Stimulated activated CD4-positive, alpha-beta T cell treated with anti-CD3 and anti-CD28 coated beads, Interleukin-4, amount 100 ng/mL, for 48 hours (primary cell): ENCODE measurements around the gene FXYD5.
"Not testable (repeated sequence)": the region's sequence is repeated elsewhere in the genome, so short reads cannot be mapped to it uniquely, and the experiment has no call there.

ENCODE experiments used
- DNase-seq, 2 donors: peaks; one replicate each; pipeline ENCODE4 v3.0.0-alpha.2; 2020; ENCODE audit warnings: low read depth in 2 of 2

FXYD5 gene

GRCh38 chr19:35136977-35137702 is 17.4 kb upstream of the FXYD5 start:
- no peak for DNase-seq

DNA sequence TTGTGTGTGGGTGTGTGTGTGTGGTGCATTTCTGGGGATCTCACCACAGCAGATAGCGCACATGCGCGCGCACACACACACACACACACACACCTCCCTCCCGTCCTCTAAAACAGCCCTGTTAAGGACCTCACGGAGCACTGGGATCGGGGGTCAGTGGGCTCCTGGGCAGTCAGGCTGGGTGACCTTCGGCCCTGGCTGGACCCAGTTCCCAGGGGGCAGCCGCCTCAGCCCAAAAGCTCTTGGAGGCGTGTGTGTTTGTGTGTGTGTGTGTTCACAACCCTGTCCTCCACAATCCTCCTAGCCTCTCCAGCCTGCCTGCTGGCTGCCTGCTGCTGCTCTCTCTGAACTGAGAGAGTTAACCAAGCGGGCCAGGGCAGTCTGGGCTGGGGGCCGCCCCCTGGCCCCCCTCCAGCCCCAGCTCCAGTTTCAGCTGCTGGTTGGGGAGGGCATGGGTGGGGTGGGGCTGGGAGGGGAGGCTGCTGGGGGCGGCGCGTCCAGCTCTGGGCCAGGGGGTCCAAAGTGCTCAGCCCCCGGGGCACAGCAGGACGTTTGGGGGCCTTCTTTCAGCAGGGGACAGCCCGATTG is 16.1 kb upstream of the FXYD5 start, which contains the start of gene FXYD1:
Gene FXYD1, plus strand, starts transcription at position 520 of the 588 bp plus-strand sequence. CDS start 1,256 bp downstream, outside the sequence.
- DNase-seq: no peak

DNA sequence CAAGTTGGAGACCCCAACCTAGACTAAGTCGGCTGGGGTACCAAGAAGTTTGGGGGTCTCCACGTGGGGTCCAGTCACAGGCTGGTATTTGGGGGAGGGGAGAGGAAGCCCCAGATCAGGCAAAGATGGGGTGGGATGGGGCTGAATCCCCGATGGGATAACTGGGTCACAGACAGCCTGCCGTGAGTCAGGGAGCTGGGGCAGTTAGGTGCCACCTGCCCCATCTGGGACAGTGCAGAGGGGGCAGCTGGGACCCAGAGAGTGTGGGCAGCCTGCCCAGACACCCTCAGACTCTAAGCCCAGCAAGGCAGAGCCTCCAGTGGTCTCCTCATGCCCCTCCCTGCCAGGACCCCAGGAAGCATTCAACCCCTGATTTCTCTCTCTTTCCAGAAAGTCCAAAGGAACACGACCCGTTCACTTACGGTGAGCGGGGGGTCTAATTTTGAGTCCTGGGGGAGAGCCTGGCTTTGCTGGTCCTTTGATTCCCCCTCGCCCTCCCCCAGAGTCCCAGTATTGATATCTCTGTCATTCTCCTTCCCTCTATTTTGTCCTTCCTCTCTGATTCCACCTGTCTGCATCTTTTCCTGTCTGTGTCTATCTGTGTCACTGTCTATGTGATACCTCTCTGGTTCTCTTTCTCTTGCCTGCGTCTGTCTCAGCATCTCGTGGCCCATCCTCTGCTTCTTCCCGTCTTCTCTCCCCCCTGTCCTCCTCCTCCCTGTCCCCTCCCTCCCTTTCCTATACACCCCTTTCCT is 14.2 kb upstream of the FXYD5 start:
- no peak for DNase-seq

- peak; percentile 96 to 99 for DNase-seq
Measured at GRCh38 chr19:35140962-35141836, 13.3 kb upstream of the FXYD5 start.

GRCh38 chr19:35141837-35142605 is 12.5 kb upstream of the FXYD5 start:
- DNase-seq: no peak

- DNase-seq: peak; percentile 57 to 61
Measured at GRCh38 chr19:35142606-35143230, 11.8 kb upstream of the FXYD5 start.

DNA sequence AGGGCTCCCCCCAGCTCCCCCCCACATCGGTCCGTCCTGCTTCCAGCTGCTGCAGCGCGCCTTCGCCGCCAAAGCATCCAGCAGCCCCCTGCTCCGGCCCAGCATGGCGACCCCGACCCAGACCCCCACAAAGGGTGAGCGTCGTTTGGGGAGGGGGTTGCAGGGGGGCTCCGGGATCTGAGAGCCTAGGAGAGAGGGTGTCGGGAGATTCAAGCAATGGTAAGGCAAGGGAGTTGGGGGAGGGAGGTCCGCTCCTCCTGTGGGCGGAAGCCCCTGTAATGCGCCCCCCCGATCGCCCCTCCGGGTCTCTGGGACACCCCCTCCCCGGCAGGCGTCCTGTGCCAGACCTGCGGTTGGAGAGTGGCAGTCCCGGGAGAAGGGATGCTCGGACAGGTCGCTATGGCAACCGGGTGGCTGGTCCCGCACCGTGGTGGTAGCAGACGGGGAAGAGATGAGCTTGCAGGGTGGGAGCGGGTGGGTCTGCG is 11.3 kb upstream of the FXYD5 start, which contains the start of gene FXYD7:
Gene FXYD7, plus strand, starts transcription at position 25 of the 485 bp plus-strand sequence. Its CDS starts 79 bp downstream, at position 104.
- DNase-seq: no peak

GRCh38 chr19:35143818-35144217 is 10.7 kb upstream of the FXYD5 start:
- no peak for DNase-seq

DNA sequence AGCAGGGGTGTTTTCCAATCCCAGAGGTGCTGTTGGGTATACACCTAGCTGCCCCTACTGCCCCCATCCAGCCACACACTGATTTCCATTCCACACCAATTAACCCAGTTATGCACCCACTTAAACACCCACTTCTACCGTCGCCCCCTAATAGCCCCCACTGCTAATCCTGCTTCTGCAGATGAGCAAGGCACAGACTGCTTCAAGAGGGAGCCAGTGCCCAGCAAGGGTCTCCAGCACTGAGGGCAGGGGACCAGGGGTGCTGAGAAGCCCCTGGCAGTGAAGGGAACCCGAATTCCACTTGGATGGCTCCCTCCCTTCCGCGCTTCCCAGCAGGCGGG is 10.3 kb upstream of the FXYD5 start:
- DNase-seq: no peak

- no peak for DNase-seq
Measured at GRCh38 chr19:35144600-35145436, 9.7 kb upstream of the FXYD5 start.

- no peak for DNase-seq
Measured at GRCh38 chr19:35146746-35147459, 7.6 kb upstream of the FXYD5 start.

DNA sequence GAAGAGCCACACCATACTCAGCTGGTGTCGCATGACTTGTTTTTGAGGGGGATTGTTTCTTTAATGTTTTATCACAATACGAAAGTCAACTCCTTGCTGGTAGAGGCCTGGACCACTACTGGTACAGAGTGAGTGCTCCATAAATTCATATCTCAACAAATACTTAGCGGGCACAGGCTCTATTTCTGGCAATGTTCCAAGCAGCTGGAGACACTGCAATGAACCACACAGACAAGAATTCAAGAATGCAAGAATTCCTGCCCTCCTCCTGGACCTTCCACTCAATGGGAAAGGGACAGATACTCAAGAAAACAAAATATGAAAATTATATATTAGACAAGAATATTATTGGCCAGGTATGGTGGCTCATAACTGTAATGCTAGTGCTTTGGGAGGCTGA is 5.1 kb upstream of the FXYD5 start:
- no peak for DNase-seq

- DNase-seq: no peak
Measured at GRCh38 chr19:35150445-35150844, 4.1 kb upstream of the FXYD5 start.

DNA sequence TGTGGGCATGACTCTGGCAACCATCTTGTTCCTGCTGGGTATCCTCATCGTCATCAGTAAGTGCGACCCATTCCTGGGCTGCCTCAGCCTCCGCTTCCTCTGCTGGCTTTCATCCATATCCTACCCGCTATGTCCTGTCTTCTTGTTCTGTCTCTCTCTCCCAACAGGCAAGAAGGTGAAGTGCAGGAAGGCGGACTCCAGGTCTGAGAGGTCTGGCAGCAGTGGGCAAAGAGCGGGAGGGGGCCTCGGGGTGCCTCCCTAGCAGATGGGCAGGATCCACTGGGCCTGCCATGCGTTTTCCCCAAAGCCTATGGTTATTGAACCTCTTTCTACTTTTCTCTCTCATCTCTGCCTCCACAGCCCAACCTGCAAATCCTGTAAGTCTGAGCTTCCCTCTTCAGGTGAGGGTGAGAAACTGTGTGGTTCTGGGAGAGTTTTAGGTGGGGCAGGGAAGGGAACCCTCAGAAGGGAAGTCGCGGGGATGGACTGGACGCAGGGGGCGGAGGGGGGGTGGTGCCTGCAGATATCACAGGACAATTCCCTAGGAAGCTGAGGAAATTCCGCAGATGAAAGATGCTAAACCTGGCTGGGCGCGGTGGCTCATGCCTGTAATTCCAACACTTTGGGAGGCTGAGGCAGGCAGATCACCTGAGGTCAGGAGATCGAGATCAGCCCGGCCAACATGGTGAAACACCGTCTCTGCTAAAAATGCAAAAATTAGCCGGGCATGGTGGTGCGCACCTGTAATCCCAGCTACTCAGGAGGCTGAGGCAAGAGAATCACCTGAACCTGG is 3.1 kb upstream of the FXYD5 start:
- DNase-seq: no peak

DNA sequence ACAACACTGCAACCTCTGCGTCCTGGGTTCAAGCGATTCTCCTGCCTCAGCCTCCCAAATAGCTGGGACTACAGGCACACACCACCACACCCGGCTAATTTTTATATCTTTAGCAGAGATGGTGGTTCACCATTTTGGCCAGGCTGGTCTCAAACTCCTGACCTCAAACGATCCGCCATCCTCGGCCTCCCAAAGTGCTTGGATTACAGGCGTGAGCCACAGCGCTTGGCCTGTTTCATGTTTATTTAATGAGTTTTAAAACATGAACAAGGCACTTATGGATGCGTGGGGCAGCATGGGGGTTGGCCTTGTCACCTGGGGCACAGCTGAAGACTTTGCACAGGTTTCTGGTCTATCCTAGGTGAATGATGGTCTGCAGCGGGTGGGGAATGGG is 1.4 kb upstream of the FXYD5 start:
- DNase-seq: not testable (repeated sequence)

DNA sequence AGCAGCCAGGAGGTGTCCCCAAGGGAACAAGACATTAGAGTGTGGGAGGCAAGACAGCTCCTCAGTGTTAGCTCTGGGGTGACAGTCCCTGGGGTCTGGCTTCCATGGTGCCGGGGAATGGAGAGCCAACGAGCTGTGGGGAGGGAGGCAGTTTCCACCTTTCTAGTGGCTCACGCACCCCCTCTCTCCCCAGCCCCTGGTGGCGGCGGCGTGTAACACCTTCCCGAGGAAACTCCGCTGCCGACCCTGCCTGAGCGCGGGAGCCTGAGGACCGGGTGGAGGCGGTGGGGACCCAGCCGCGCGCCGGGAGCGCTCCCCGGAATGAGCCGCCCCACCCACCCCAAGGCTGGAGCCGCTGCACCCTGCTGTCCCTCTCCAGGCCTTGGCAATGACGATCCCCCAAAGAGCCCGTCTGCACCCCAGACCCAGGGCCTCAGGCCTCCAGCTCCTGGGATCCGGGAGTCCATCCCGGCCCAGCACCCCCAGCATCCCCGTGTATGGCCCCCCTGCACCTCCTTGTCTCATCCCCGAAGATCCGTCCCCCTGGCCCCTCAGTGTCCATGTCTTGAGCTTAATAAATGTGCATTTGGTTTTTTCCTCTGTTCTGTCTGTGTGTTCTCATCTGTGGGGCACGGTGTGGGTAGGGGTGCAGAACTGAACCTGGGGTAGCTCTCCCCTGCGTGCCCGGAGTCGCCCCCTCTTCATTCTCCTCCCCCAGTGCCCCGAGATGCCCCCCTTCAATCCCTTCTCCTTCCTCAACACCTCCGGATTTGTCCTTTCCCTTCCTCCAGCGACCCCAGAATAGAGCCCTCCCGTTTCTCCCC is 622 bp upstream of the FXYD5 start:
- DNase-seq: peak; percentile 79 to 80

GRCh38 chr19:35155441-35155840 is 906 bp downstream of the FXYD5 start:
- peak; percentile 15 to 28 for DNase-seq
